CD14-positive monocyte (primary cell): ENCODE results near the gene TMCC1. TPM values are rescaled to one million over a fixed set of nuclear protein-coding genes. Genes with fewer than 3 reads are reported as not detected.

Experiments used
- DNase-seq, 3 donors: peaks; one replicate each; pipeline ENCODE4 v3.0.0-alpha.2; 2011 to 2022
- H2AFZ ChIP-seq: 2 replicates; pipeline ENCODE4 v1.6.0; 2012; ENCODE audit warnings: mild to moderate bottlenecking, low read depth, low read length, inconsistent platforms; ENCODE audit not compliant: insufficient read depth, poor library complexity, severe bottlenecking
- H3K27ac ChIP-seq, 2 donors: 1 replicate in 1 of 2; 2 replicates in 1 of 2; pipeline ENCODE4 v1.5.1; 2012 to 2013; ENCODE audit warnings: low read length in 2 of 2, control low read depth in 1 of 2, inconsistent platforms in 1 of 2, low read depth in 1 of 2, mild to moderate bottlenecking in 1 of 2
- H3K27me3 ChIP-seq, 2 donors: one replicate each; pipeline versions ENCODE4 v1.6.0 to v1.6.1; 2011 to 2013; ENCODE audit warnings: low read length in 2 of 2; ENCODE audit not compliant: control insufficient read depth in 2 of 2, insufficient read depth in 2 of 2
- H3K36me3 ChIP-seq, 2 donors: replicated peaks in 1 of 2; 1 replicate in 1 of 2; 2 replicates in 1 of 2; pipeline versions ENCODE4 v1.5.1 to v1.6.1; 2012 to 2013; ENCODE audit warnings: low read length in 2 of 2, control low read depth in 1 of 2, inconsistent platforms in 1 of 2, mild to moderate bottlenecking in 1 of 2; ENCODE audit not compliant: insufficient read depth in 2 of 2, control insufficient read depth in 1 of 2
- H3K4me1 ChIP-seq, 2 donors: 1 replicate in 1 of 2; 2 replicates in 1 of 2; pipeline versions ENCODE4 v1.5.1 to v1.6.1; 2012 to 2013; ENCODE audit warnings: low read length in 2 of 2, control low read depth in 1 of 2, inconsistent platforms in 1 of 2, mild to moderate bottlenecking in 1 of 2, moderate library complexity in 1 of 2; ENCODE audit not compliant: insufficient read depth in 2 of 2, control insufficient read depth in 1 of 2
- H3K4me2 ChIP-seq: replicated peaks from 2 replicates; pipeline ENCODE3; 2012; ENCODE audit warnings: low read length, moderate library complexity, mild to moderate bottlenecking; ENCODE audit not compliant: poor library complexity, severe bottlenecking; ENCODE audit errors: extremely low read depth
- H3K4me3 ChIP-seq, 3 experiments: fragments of 200-600 bp in 1 of 3; sonication (generic) in 1 of 3; replicated peaks in 1 of 3; 1 replicate in 2 of 3; 2 replicates in 1 of 3; pipeline ENCODE4 v1.5.1; 2011 to 2013; ENCODE audit warnings: low read length in 3 of 3, mild to moderate bottlenecking in 3 of 3, control low read depth in 2 of 3, low read depth in 2 of 3, inconsistent platforms in 1 of 3, moderate library complexity in 1 of 3
- H3K79me2 ChIP-seq: 2 replicates; pipeline ENCODE4 v1.6.0; 2012; ENCODE audit warnings: mild to moderate bottlenecking, control low read depth, inconsistent platforms, low read length, moderate library complexity; ENCODE audit not compliant: insufficient read depth
- H3K9ac ChIP-seq: 2 replicates; pipeline ENCODE4 v1.6.0; 2017; ENCODE audit warnings: low read length, mild to moderate bottlenecking; ENCODE audit not compliant: insufficient read depth, poor library complexity, severe bottlenecking
- H3K9me3 ChIP-seq, 2 donors: replicated peaks in 1 of 2; 1 replicate in 1 of 2; 2 replicates in 1 of 2; pipeline versions ENCODE4 v1.5.1 to v1.6.1; 2012 to 2013; ENCODE audit warnings: low read length in 2 of 2, control low read depth in 1 of 2; ENCODE audit not compliant: control insufficient read depth in 1 of 2, insufficient read depth in 1 of 2
- H4K20me1 ChIP-seq: 2 replicates; pipeline ENCODE4 v1.6.0; 2012; ENCODE audit warnings: mild to moderate bottlenecking, low read length, control low read depth, moderate library complexity; ENCODE audit not compliant: insufficient read depth
- H3K27ac Mint-ChIP-seq, 7 donors: one replicate each; pipeline ENCODE4 v1.8.0; 2020; ENCODE audit warnings: mild to moderate bottlenecking in 7 of 7, mixed read lengths in 7 of 7, moderate library complexity in 6 of 7, inconsistent platforms in 2 of 7
- H3K27me3 Mint-ChIP-seq, 3 donors: one replicate each; pipeline ENCODE4 v1.8.0; 2021 to 2022; ENCODE audit warnings: low read depth in 3 of 3, mild to moderate bottlenecking in 3 of 3, mixed read lengths in 3 of 3, moderate library complexity in 3 of 3, inconsistent platforms in 1 of 3
- H3K36me3 Mint-ChIP-seq, 2 donors: one replicate each; pipeline ENCODE4 v1.8.0; 2020; ENCODE audit warnings: mixed read lengths in 2 of 2, inconsistent platforms in 1 of 2, mild to moderate bottlenecking in 1 of 2
- H3K4me1 Mint-ChIP-seq: one replicate; pipeline ENCODE4 v1.8.0; 2020; ENCODE audit warnings: mild to moderate bottlenecking, mixed read lengths
- H3K4me3 Mint-ChIP-seq, 2 donors: one replicate each; pipeline ENCODE4 v1.8.0; 2020; ENCODE audit warnings: mild to moderate bottlenecking in 2 of 2, mixed read lengths in 2 of 2, moderate library complexity in 1 of 2
- H3K9me3 Mint-ChIP-seq, 7 donors: one replicate each; pipeline ENCODE4 v1.8.0; 2020 to 2022; ENCODE audit warnings: mixed read lengths in 7 of 7, mild to moderate bottlenecking in 6 of 7, moderate library complexity in 6 of 7, inconsistent platforms in 2 of 7
- CTCF ChIP-seq: fragments of 200-600 bp; IDR thresholded peaks from one replicate; pipeline ENCODE4 v1.8.0; 2022; ENCODE audit warnings: antibody characterized with exemption, mild to moderate bottlenecking
- WGBS: methylation state at CpG from one replicate; pipeline ENCODE4 v1.1.5; 2013; ENCODE audit warnings: missing lambda C conversion rate; ENCODE audit not compliant: insufficient coverage; 5-methylcytosine and 5-hydroxymethylcytosine counted together
- intact Hi-C, 2 donors: fragments of 100-400 bp; cut with micrococcal nuclease; formaldehyde crosslinking; loops; one replicate each; pipeline versions ENCODE4 v1.15.0 to v1.15.1; 2023
- polyA plus RNA-seq, 3 donors: library from polyadenylated mRNA; depleted of rRNA in 1 of 3; unstranded in 2 of 3; stranded (reverse) in 1 of 3; fragments of 300-500 nt in 2 of 3; fragments of >200 nt in 1 of 3; fragmentation: Illumina TruSeq in 2 of 3; gene quantifications; 1 replicate in 2 of 3; 2 replicates in 1 of 3; pipeline ENCODE4 v1.2.3, GENCODE V29; 2012 to 2021

Gene TMCC1
- polyA plus RNA-seq, 3 donors = 5.0 to 10.2 (median 5.0) TPM

GRCh38 chr3:129656659-129657247 is 236.8 kb downstream of the TMCC1 start:
- Mint-ChIP-seq H3K4me3 (no peak overlapping the region), H3K27ac (no peak overlapping the region), H3K4me1 (peaks cover 13% of the 10 kb centered on the region), H3K27me3 (no peaks in the 10 kb centered on the region), H3K9me3 (no peaks in the 10 kb centered on the region), H3K36me3 (peaks cover 13 to 33% of the 10 kb centered on the region in 2 donors)
- H3K4me2 ChIP-seq = no peak overlapping the region
- no peak overlapping the region for H3K4me3 ChIP-seq
- no peak overlapping the region for H2AFZ ChIP-seq
- H3K27ac ChIP-seq = no peak overlapping the region
- no peaks in the 10 kb centered on the region for H3K9me3 ChIP-seq
- peaks cover 4 to 24% of the 10 kb centered on the region in 2 donors for H3K36me3 ChIP-seq
- intact Hi-C loops = loop anchor here in 1 of 2 donors (10.0 kb wide), 1 partner anchor 168 kb away; no protein-coding TSS in a partner anchor
- H3K27me3 ChIP-seq = no peaks in the 10 kb centered on the region
- H3K79me2 ChIP-seq = no peaks in the 10 kb centered on the region
- WGBS = no CpG with 5 or more reads among the region's 5 CpGs
- H3K4me1 ChIP-seq = no peaks in the 10 kb centered on the region
- no peak for TF ChIP-seq CTCF
- peaks cover 5% of the 10 kb centered on the region for H4K20me1 ChIP-seq
- no peak for DNase-seq
- no peak overlapping the region for H3K9ac ChIP-seq

GRCh38 chr3:129655291-129655700 is 238.2 kb downstream of the TMCC1 start:
- H3K36me3 Mint-ChIP-seq = peaks cover 22 to 45% of the 10 kb centered on the region in 2 donors
- H3K4me3 Mint-ChIP-seq = no peak overlapping the region
- no peak overlapping the region for H3K9ac ChIP-seq
- peaks cover 9 to 36% of the 10 kb centered on the region in 2 donors for H3K36me3 ChIP-seq
- H3K9me3 ChIP-seq = no peaks in the 10 kb centered on the region
- no peak overlapping the region for H2AFZ ChIP-seq
- H3K27ac ChIP-seq = no peak overlapping the region
- peaks cover 14% of the 10 kb centered on the region for H3K4me1 Mint-ChIP-seq
- H3K27me3 Mint-ChIP-seq = no peaks in the 10 kb centered on the region
- no peaks in the 10 kb centered on the region for H3K27me3 ChIP-seq
- no peak for TF ChIP-seq CTCF
- no peaks in the 10 kb centered on the region for H3K4me1 ChIP-seq
- no peaks in the 10 kb centered on the region for H3K9me3 Mint-ChIP-seq
- H3K27ac Mint-ChIP-seq = no peak overlapping the region
- H3K4me3 ChIP-seq = no peak overlapping the region
- no peak for DNase-seq
- peaks cover 5% of the 10 kb centered on the region for H4K20me1 ChIP-seq
- 100% methylated on average over 4 of the region's 4 CpGs for WGBS
- no peak overlapping the region for H3K4me2 ChIP-seq
- intact Hi-C loops = loop anchor here in 1 of 2 donors (10.0 kb wide), 1 partner anchor 170 kb away; no protein-coding TSS in a partner anchor
- H3K79me2 ChIP-seq = no peaks in the 10 kb centered on the region
